NCI-H2171 treated with DMSO at 0.1 percent for 48 hours (cell line): Measurements from ENCODE around the gene PDZK1IP1.
"Not testable (repeated sequence)": the region's sequence is repeated elsewhere in the genome, so short reads cannot be mapped to it uniquely, and the experiment has no call there.

Source experiments
- DNase-seq: peaks from one replicate; lab custom pipeline; 2025; lab: John Stamatoyannopoulos, UW

Gene PDZK1IP1

DNA sequence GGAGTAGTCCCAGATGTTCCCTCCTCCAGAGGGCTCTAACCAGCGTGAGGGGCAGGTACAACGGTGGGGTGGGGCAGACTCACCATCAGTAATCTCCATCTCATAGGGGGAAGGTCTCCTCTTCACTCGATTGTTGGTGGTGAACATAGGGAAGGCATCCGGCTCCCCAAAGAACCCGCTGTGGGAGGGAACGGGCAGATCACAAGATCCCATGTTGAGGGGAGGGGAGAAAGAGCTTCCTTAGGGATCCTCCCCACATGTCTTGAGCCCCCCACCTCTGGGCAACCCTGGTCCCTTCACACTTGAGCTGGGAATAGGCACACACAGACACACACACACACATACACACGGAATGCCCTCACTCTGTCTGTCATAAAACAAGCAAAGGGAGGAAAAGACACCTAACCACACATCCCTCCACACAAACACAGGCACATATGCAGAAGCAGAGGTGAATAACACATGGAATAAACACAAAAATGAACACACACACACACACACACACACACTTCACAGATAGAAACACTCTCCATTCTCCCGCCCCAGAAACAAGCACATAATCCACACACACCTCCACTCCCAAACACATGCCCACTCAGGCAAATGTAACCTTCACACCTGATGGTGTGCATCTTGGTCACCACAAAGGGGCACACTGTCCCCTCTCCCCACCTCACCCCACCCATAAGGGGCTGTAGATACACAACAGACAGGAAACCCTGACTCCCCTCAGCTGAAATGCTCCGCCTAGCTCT, 34.3 kb upstream of the PDZK1IP1 start:
- DNase-seq, result no peak

DNA sequence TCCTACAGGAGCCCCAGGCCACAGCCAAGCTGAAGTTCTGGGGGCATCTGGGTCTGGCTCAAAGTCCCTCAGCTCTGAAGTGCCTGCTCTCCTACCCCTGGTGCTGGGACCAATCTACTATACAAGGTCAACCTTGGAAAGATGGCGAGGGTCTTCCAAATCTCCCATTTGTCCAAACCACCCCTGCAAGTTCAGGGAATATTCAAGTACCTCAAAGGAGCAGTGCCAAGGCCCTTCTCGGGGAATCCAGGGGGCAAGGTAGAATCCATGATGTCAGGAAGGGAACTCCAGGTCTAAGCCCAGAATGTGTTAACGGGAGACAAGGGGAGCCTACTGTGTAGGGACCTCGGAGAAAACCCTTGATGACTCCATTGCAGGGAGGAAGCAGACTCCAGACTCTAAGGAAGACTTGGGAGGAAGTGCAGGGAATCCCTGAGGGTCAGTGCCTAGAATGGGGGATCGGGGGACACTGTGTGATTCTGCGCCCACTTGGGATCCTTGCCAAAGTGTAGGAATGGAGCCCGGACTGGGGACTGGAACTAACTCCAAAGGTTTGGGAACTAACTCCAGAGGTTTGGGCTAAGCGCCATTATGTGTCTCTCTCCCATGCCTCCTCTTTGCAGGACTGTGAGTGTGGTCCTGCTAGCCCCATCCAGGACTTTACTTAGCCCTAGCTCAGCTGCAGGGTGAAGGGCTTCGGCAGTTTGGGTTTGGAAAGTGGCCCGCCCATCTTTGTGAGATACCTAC, 33.5 kb upstream of the PDZK1IP1 start:
- DNase-seq, result no peak

DNA sequence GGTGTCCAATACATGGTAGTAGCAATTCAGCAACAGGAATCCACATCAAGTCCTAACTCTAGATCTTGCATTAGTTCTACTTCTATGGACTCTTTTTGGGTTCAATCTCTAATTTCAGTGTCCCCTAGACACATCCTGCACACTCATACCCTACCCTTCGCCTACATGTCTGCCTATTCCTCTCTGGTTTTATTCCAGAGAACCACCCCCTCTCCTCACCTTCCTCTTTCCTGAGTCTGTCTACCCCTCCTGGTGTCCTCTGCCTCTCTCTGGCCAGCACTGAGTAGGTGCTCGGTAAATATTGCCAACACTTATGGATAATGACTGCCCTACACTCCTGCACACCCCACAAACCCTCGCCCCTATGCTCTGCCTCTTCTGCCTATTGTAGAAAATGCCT, 32.6 kb upstream of the PDZK1IP1 start:
- DNase-seq, result no peak

DNA sequence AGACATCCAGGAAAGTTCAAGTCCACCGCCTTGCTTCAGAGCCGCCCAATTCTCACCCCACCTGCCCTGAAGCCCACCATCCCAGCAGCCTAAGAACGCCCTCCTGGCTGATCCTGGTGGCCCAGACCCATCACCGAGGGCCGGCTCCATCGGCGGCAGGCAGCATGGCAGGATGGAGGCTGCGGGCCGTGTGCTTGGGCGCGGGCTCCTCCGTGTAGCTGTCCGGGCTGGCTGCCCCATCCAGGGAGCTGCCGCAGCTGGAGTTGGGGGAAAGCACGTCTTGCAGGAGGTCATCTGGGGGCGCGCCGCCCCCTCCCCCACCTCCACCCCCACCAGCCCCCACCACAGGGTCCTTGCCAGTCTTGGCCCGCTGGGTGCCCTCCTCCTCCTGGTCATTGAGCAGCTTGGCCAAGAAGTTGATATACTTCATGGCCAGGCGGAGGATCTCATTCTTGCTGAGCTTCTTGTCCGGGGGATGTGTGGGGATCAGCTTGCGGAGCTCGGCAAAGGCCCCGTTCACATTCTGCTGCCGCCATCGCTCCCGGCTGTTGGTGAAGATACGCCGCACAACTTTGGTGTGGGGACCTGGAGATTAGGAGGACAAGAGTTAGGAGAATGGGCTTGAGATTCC, 29.9 kb upstream of the PDZK1IP1 start:
- no peak for DNase-seq

DNA sequence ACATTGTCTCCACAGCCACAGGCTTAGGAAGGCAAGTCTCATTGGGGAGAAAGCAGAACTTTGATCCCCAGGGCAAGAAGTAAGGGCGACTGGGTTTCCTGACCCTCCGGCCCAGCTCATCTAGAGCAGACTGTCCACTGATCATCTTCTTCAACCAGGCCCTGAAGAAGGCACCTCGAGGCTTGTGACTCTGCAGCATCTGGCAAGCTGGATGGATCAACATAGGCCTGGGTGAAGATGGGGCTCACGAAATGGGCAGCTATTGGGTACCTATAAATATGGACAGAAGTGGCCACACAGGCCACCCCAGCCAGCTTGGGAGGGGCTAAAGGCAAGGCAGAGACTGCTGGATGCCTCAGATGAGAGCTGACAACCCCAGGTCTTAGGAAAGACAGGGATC, 29.2 kb upstream of the PDZK1IP1 start:
- no peak for DNase-seq

DNA sequence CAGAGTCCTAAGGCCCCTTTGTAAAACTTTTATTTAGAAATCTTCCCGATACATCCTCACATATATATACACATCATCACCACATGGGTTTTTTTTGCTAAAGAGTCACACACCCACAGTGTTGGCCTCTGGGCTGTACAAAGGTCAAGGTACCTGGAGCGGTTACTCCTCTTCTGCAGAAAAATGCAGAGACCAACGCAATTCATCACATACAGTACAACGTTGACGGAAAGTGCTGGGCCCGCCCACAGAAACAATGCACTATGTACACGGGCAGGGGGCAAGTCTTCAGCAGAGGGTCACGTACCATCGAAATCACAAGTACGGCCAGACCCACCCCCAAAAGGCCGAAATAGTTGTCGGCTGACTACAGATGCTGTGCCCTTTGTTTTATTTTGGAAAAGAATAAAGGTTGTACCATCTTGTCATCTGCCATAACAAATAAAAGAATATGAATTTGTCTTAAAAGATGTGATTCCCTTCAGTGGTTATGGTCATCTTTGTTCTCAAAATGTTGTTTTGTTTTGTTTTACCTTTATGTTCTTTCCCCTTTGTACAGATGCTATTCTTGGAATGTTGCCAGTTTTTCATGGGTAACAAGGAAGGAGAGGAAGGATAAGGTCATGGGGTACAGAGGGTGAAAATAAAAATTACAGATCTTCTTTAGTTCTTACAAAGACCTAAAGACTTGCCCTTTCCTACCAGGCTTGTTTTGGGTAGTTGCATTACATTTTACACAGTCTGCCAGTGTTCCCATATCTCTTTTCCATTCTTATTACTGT, 26.6 kb upstream of the PDZK1IP1 start:
- peak; percentile 34 for DNase-seq

DNA sequence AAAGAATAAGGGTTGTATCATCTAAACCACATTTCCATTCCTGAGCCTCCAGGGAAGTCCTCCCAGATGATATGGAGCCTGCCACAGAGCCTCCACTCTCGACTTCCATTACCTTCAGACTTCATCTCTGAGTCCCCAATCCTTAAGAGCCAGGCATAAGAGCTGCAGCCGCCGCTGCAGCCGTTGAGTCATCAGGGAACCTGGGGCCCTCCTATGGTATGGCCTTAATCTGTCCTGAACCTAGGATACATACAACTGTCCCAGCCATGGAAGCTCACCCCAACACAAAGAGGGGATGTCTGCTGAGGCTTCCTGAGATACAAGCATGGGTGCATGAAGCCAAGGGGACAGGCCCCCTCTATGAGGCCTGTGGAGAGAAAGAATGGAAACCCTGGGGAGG, 25.9 kb upstream of the PDZK1IP1 start:
- DNase-seq, result no peak

DNA sequence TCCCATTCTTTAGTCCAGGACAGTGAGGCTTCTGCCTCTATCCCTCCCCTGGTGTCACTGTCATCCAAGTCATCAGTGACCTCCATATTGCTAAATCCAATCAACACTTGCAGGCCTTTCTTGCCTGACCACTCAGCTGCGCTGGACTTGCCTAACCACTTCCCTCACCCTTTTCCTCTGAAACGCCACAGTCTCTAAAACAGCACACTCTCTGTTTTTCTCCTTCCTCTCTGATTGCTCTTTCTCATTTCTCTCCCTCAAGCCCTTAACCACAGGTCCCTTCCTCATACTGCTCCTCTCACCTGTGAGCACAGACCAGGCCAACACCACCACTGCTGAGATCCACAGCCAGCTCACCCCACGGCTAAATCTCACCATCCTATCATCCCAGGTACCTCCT, 24.7 kb upstream of the PDZK1IP1 start:
- no peak for DNase-seq

DNA sequence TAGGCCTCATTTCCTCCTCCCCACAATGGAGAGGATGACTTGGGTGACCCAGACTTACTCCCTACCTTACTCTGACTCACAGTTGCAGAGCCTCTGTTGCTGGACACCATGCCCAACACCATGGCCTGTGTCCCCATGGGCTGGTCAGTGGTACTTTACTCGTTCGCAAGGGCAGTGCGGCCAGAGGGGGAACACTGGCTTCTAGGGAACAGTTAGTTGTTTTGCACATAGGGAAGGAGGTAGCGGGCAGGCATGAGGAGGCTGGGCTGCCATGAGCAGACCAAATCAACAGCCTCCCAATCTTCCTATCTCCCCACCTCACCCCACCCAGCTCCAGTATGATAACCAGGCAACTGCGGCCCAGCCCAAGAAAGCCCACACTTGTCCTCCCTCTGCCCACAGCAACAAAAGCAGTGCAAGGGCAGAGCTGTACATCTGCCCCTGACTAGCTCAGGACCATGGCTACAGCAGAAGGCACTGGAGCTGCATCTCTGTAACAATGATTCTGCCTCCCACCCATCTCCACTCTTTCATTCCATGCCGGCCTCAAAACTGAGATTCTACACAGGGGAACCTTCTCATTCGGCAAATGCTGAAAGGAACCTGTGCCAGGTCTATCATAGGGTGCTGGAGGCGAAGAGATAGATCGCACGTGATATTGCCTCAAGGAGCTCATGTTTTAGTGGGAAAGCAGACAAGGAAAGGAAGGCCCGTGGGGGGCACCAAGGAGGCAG, 23.6 kb upstream of the PDZK1IP1 start:
- DNase-seq, result no peak

DNA sequence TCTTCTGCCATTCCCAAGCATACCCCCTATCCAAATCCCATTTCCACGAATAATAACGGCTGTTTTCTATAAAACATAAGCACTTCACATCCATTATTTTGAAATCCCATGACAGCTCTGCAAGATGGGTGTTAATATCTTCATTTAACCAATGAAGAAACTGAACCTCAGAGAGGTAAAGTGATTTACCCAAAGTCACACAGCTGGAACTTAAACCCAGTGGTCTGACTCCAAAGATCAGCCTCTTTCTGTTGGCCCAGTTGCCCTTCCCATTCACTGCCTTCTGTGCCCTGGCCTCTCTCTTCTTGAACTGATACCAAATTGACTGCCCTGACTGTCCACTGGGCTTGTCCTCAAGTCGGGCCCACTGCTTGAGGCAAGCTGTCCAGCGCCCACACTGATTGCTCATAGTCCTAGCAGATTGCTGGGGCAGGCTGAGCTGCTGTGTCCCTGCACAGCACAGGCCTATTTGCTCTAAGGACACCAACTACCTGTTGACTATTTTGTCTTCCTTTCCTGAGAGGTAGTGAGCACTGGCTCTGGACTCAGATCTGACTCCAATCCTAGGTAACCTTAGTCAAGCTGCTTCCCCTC, 22.9 kb upstream of the PDZK1IP1 start:
- DNase-seq, result no peak

DNA sequence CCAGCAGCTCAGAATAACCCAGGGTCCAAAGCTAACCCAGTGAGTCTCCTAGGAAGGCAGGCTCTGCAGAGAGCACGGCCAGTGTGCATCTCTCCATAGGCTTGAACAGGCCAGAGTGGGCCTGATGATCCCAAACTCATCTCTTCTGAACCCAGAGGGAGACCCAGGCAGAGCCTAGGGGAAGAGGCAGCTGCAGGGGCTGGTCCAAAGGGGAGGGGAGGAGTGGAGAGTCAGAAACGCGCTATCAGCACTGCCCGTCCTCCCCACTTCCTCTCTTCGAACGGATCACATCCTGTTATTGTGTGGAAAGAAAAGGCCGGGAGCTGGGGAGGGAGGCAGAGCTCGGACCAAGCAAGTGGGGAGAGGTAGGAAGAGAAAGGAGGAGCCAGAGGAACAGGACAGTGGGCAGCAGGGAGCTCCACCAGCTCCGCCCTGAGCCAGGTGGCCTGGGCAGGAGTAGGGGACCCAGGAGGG, 22.0 kb upstream of the PDZK1IP1 start:
- DNase-seq, result no peak

DNA sequence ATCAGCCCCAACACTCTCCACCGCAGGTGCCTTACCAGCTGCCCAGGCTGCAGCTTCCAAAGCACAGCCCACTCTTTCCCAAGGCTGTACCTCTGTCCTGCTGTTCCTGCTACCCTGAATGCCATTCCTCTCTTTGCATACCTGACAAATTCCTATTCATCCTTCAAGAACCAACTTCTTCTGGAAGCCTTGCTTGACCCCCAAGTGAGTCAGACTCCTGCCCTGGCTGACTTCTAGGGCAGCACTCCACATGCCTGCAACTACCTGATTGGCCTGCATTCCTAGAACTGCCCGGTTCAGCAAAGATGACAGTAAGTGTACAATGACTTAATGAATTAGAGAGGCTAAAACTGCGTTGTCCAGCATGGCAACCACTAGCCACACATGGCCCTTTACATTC, 20.8 kb upstream of the PDZK1IP1 start:
- DNase-seq, result no peak

DNA sequence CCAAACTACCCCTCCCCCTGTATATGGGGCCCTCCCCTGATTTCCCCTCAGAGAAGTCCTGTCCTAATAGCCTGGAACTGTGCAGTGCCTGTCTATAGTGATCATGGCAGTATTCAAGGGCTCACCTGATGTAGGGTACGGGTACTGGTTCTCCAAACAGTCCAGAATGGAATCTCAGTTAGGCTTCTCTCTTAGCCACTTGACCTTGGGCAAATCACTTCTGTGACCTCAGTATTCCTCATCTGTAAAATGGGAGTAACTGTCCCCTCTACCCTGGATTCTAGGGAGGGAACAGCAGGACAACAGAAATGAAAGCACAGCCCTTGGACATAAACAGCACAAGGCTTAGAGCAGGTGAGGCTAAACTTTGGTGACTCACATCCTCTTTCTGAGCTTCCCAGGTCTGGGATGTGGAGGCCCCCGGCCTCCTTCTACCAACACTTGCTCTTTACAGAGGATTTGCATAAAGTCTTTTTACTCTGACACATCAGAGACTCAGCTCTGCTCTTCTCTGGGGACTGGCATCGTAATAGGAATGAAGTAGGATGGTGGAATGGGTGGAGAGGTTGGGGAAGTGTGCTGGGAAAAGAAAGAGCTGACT, 20.0 kb upstream of the PDZK1IP1 start:
- DNase-seq, result no peak

DNA sequence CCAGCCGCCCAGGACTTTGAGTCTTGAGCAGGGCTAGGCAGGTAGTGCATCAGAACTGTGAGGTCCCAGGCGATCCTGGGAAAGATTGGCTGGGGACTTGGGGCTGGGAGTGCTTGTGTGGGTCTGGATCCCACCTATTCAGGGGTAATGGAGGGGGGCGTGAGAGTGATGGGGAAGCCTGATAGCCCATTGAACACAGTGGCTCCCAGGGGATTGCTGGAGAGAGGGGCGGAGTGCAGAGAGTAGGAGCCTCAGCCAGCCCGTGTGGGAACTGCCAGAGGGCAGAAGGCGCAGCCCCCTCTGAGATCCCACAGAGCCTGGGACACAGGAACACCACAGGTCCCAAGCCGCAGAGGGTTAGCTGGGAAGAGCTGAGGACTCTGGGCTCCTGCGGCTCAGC, 19.3 kb upstream of the PDZK1IP1 start:
- DNase-seq, result no peak

DNA sequence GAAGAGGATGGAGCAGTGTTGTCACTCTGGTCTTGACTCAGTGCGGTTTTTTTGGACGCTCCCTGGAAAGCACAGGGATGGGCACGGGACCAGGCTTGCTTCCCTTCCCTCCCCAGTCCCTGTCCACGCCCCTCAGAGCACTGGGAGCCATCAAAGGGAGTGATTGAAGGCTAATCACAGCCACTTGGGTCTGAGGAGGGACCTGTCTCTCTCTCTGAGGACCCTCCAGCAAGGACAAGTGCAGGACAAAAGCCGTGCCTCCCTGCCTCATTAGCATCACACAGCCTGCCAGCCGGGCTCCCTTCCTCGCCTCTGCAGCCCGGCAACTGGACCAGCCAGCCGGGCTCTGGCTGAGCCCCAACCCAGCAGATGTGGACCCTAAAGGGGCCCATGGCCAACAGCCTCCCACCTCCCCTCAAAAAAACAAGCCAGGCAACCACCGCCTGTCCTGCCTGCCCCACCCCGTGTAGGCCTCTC, 18.6 kb upstream of the PDZK1IP1 start:
- no peak for DNase-seq

DNA sequence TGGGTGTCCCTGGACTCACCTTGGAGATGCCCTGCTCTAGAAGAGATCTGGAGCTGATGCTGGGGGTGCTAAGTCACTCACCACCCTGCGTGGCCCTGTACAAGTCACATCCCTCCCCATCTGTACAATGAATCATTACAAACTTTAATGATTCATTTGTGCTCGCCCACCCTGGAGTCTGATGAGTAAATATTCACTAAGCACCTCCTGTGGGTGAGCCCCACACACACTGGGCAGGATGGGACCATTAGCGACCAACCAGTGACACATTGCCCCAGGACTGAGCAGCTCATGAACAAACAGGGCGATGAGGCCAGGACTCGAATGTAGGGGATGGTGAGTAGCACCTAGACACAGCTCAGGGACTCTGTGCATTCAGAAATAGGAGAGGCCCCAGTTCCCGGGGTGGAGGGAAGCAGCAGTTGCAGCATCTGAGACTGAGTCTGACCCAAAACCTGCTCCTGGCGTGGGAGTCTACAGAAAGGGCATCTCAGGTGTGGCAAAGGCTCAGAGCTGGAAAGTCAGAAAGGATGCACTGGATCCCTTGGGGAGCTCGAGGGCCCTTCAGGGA, 18.1 kb upstream of the PDZK1IP1 start:
- no peak for DNase-seq

DNA sequence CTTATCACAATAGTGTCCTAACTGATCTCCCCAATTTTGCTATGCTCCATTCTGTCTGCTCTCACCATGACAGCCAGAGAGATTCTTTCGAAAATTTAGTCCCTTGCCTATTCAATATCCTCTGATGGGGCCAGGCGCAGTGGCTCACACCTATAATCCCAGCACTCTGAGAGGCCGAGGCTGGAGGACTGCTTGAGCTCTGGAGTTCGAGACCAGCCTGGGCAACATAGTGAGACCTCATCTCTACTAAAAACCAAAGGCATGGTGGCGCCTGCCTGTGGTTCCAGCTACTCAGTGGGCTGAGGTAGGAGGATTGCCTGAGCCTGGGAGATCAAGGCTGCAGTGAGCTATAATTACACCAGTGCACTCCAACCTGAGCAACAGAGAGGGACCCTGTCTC, 16.1 kb upstream of the PDZK1IP1 start:
- no peak for DNase-seq

DNA sequence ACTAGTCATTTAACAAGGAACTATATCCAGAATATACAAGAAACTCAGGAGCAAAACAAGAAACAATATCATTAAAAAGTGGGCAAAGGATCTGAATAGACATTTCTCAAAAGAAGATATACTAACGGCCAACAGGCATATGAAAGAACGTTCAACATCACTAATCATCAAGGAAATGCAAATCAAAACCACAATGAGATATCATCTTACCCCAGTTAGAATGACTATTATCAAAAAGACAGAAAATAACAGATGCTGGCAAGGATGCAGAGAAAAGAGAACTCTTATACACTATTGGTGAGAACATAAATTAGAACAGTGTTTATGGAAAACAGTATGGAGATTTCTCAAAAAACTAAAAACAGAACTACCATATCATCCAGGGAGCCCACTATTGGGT, 13.7 kb upstream of the PDZK1IP1 start:
- DNase-seq, result not testable (repeated sequence)

DNA sequence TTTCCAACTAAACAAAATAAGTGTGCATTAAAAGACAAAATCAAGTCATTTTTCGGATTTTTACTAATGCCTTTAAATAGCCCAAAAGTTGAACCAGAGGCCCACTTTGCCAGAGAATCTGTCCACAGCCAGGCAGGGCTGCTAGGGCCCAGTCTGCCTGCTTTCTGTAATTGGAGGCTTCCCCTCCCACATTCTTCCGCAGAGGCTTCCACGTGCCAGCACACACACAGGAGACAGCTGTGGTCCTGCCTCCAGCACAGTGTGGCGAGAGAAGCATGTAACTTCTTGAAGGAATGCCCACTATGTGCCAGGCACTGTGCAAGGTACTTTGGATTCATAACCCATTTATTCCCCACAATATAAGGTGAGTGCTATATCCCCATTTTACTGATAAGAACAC, 11.3 kb upstream of the PDZK1IP1 start:
- no peak for DNase-seq

DNA sequence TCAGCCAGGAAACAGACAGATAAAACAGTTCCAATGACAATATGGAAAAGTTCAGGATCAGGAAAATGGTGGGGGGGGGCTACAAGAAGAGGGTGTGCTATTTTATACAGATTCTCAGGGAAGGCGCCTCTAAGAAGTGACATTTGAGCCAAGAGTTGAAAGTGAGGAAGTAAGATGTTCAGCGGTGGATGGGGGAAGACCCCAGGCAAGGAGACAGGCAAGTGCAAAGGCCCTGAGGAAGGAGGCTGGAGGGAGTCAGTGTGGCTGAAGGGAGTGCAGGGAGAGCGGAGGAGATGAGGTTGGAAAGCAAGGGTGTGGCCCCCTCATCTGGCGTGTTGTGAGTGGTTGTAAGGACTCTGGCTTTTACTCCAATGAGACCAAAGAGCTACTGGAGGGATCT, 8.4 kb upstream of the PDZK1IP1 start:
- DNase-seq, result no peak
